HG02943 (cell line): ENCODE data around the gene MYD88.

ENCODE experiments used
- ATAC-seq: cut with Tn5 transposase; IDR thresholded peaks from one replicate; pipeline ENCODE4 v1.9.1; 2021; ENCODE audit warnings: mild to moderate bottlenecking, low read depth, moderate library complexity; ENCODE audit not compliant: unreplicated experiment

Gene MYD88

GRCh38 chr3:38139652-38140051, 1.2 kb downstream of the MYD88 start:
- ATAC-seq: no peak

- no peak for ATAC-seq
Measured at GRCh38 chr3:38140326-38141172, 2.1 kb downstream of the MYD88 start.

DNA sequence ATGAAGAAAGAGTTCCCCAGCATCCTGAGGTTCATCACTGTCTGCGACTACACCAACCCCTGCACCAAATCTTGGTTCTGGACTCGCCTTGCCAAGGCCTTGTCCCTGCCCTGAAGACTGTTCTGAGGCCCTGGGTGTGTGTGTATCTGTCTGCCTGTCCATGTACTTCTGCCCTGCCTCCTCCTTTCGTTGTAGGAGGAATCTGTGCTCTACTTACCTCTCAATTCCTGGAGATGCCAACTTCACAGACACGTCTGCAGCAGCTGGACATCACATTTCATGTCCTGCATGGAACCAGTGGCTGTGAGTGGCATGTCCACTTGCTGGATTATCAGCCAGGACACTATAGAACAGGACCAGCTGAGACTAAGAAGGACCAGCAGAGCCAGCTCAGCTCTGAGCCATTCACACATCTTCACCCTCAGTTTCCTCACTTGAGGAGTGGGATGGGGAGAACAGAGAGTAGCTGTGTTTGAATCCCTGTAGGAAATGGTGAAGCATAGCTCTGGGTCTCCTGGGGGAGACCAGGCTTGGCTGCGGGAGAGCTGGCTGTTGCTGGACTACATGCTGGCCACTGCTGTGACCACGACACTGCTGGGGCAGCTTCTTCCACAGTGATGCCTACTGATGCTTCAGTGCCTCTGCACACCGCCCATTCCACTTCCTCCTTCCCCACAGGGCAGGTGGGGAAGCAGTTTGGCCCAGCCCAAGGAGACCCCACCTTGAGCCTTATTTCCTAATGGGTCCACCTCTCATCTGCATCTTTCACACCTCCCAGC, 2.9 kb downstream of the MYD88 start:
- no peak for ATAC-seq

DNA sequence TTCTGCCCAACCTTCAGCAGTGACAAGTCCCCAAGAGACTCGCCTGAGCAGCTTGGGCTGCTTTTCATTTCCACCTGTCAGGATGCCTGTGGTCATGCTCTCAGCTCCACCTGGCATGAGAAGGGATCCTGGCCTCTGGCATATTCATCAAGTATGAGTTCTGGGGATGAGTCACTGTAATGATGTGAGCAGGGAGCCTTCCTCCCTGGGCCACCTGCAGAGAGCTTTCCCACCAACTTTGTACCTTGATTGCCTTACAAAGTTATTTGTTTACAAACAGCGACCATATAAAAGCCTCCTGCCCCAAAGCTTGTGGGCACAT, 3.5 kb downstream of the MYD88 start:
- no peak for ATAC-seq

- ATAC-seq: no peak
Measured at GRCh38 chr3:38142959-38143358, 4.5 kb downstream of the MYD88 start.

DNA sequence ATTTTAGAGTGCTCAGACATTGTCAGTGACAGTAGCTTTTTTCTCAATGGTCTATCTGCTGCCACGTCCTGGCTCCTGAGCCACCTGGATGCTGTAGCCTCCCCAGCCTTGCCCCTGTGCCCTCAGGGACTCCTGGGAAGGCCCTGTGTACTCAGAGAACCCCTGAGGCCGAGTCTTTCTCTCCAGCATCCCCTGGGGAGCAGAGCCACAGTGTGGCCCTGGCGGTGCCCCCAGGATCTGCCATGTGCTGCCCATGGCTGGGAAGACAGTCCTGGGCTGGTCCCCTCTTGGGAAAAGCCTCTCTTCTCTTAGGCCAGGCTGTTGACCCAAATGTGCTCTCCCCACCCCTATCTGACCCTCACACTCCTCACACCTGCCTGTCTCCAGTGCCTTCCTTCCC, 5.0 kb downstream of the MYD88 start:
- ATAC-seq: no peak

DNA sequence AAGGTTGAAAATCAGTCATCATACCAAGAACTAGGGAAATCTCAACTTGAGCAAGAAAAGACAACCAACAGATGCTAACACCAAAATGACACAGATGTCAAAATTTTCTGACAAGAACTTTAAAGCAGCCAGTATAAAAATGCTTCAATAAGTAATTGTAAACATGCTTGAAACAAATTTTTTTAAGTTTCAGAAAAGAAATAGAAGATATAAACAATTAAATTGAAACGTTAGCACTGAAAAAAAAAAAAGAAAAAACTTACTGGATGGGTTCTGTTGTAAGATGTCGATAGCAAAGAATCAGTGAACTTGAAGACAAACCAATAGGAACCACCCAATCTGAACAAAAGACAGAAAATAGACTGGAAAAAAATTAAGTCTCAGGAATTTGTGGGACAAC, 8.0 kb downstream of the MYD88 start:
- ATAC-seq: no peak

DNA sequence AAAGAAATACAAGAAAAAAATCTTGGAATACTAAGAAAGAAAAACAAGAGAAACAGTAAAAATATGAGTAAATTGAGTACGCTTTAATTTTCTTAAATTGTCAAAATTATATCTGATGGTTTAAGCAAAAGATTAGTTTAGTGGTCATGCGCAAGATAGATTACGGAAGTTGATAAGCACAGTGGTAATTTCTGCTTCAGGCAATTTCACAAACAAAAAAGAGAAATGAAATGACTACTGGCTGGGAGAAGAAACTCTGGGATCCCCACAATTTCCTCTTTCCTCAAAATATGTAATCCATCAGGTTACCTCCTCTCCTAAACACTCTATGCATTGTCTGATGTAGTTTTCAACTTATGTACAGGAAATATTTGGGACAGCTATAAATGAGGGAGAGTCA, 9.0 kb downstream of the MYD88 start:
- ATAC-seq: no peak

DNA sequence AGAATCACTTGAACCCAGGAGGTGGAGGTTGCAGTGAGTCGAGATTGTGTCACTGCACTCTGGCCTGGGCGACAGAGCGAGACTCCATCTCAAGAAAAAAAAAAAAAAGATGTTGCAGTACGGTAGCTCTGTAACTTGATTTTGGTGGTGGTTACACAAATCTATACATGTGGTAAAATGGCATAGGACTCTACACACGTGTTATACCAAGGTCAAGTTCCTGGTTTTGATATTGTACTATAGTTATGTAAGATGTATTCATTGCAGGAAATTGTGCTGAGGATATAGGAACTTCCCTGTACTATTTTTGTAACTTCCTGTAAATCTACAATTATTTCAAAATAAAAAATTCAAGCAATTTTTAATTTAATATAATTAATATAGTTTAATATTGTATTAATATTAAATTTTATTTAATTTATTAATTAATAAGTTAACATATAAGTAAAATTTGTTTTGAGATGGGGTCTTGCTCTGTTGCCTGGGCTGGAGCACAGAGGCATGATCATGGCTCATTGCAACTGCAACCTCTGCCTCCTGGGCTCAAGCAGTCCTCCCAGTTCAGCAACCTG, 9.9 kb downstream of the MYD88 start:
- ATAC-seq: no peak

DNA sequence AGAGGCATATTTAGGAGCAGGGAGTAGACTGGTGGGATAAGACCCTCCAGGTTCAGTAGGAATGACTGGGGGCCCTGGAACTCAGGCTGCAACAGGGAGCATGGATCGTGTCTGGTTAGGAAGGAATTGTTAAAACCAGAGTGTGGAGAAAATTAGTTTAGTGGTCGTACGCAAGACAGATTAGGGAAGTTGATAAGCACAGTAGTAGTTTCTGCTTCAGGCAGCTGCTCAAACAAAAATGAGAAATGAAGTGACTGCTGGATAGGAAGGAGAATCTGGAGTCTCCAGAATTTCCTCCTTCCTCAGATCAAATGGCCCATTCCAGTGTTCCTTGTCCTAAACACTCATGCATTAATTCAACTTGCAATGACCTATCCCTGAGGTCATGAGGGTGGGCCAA, 11.2 kb downstream of the MYD88 start:
- ATAC-seq: no peak

GRCh38 chr3:38150780-38151528, 12.5 kb downstream of the MYD88 start:
- ATAC-seq: no peak

- ATAC-seq: no peak
Measured at GRCh38 chr3:38151667-38152265, 13.3 kb downstream of the MYD88 start.

- no peak for ATAC-seq
Measured at GRCh38 chr3:38152609-38153008, 14.1 kb downstream of the MYD88 start.

DNA sequence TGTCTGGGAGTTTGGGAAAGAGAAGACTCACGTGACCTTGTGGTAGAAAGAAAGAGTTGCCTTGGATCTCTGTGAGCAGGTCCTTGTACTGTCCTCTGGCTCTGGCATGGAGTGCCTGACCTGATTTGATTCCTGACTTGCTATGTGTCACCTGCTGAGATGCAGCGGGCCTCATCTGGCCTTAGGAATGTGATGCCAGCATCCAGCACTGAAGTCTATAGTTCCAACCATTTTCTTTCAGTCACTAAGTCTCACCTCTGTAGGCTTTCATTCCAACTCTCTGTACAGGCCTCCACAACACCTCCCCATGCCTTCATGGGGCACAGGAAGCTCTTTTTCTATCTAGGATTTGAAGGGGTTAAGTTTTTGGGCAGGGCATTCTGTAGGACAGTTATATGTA, 14.8 kb downstream of the MYD88 start:
- ATAC-seq: no peak

DNA sequence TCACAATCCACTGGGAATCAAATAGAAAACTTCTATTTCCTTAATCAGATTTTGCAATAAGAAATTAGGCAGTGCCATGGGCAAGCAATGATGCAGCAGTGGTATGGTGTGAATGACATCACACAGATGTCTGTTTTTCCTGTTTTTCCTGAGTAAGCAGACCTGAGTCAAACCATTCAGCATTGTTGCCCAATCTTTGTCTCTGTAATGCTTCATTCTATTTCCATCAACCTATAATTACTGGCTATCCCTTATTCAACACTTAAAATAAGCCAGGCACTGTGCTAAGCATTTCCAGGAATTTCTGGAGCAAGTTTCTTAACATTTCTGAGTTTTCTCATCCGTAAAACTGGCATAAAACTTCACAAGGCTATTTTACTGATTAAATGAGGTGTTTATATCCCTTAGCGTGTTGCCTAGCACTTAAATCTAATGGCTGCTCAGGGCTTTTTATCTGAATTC, 15.6 kb downstream of the MYD88 start:
- ATAC-seq: no peak

DNA sequence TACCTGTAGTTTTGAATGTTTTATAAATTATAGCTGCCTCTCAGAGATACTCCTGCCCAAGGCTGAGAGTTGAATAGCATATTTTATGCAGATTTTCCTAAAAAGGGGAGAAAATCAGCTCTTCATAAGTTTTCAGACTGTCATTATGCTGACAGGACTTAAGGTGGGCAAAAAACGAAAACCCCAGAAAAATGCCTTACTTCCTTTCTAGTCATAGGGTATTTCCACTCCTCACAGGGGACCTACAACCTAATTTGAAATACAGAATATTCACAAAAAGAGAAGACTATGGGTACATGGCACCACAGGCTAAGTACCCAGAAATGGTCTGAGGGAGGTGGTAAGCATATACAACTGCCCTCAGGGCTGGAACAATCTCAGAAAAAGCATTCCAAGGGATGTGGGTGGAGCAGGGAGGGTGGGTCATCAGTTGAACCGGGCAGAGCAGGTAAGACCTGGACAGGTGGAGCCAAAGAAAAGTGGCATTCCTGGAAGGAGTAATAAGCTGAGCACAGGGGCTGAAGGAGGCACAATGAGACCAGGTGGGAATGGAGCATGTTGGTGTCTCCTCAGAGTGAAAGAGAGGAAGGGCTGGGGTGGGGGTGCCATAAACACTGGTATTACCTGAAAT, 16.3 kb downstream of the MYD88 start:
- ATAC-seq: no peak

GRCh38 chr3:38155825-38156224, 17.4 kb downstream of the MYD88 start:
- no peak for ATAC-seq

DNA sequence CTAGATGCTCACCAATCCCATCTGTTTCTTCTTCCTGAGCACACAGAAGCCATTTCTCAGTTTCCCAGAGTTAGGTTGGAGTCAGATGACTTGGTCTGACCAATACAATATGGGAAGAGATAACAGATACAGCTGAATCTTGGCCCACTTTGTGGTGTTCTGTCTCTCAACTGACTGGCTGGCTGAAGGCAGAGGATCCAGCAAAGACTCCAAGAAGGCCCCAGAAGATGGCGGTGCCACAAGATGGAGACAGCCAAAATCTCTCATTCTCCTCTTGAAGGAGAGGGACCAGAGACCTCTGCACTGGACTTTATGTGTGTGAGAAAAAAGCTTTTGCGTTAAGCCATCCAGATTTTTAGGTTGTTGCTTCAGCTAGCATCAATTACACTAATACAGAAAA, 18.7 kb downstream of the MYD88 start:
- no peak for ATAC-seq

DNA sequence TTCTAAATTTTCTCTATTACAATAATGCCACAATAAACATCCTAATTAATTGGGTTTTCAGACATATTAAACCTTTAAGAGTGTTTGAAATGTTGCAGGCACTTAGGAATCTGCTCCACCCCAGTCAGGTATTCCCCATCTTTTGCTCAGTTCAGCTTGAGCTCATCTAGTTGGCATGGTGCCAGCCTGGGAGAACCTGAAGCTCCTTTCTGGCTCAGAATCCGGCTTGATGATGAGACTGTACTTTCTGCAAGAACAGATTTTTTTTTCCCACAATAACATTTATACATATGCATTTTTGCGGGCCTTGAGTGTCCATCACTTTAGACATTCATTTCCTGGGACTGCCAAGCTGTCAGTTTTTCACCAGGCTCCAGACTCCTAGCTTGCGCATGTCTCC, 19.1 kb downstream of the MYD88 start:
- no peak for ATAC-seq

DNA sequence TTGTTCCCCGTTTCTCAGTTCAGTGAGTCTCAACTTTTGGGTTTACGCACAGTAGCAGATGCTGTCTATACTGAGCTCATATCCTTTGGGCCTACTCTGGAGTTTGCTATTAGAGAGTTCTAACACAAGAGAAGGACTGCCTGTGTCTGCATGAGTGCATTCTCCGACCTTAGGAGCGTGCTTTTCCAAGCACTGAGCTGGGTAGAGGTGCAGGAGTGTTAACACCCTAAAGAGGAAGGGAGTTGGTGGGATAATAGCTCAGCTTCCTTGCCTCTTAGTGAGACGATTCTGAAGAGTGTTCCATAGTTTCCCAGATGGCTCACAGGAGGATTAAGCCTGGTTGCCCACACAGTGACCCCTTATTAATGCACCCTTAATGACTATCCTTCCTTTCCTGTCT, 20.0 kb downstream of the MYD88 start:
- no peak for ATAC-seq
